Stimulated activated CD8-positive, alpha-beta memory T cell treated with anti-CD3 and anti-CD28 coated beads, Interleukin-4, amount 100 ng/mL, for 24 hours (primary cell): ENCODE measurements around the gene ACTR1B.
"Not testable (repeated sequence)": the region's sequence is repeated elsewhere in the genome, so short reads cannot be mapped to it uniquely, and the experiment has no call there.

Source experiments
- DNase-seq: peaks from one replicate; pipeline ENCODE4 v3.0.0-alpha.2; 2020; ENCODE audit warnings: low read depth

Gene ACTR1B

DNA sequence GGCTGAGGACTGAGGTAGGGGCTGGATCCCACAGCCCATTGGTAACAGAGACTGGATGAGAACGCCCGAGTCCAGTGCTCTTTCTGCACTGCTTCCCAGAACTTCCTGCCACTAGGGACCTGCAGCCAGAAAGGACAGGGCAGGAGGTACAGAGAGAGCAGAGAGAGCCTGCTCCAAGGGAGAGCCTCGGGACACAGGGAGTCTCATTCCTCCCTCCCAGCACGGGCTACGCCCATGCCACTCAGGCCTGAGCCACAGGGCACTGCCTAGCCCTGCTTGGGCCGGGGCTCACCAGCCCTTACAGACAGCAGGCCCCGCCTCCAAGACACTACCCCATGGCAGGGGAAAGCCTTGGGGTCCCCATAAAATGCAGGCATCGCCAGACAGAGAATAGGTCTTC lies 48.1 kb downstream of the ACTR1B start:
- DNase-seq = not testable (repeated sequence)

- not testable (repeated sequence) for DNase-seq
Observed at GRCh38 chr2:97611895-97612294, 51.9 kb downstream of the ACTR1B start.

- DNase-seq = not testable (repeated sequence)
Observed at GRCh38 chr2:97608745-97609144, 55.1 kb downstream of the ACTR1B start.
